ENCODE measurements around the gene CIB4.
A peak's percentile ranks its signal among the peaks of the same experiment; 100 is the strongest.
"Not testable (repeated sequence)": the region's sequence is repeated elsewhere in the genome, so short reads cannot be mapped to it uniquely, and the experiment has no call there.

The CIB4 gene

DNA sequence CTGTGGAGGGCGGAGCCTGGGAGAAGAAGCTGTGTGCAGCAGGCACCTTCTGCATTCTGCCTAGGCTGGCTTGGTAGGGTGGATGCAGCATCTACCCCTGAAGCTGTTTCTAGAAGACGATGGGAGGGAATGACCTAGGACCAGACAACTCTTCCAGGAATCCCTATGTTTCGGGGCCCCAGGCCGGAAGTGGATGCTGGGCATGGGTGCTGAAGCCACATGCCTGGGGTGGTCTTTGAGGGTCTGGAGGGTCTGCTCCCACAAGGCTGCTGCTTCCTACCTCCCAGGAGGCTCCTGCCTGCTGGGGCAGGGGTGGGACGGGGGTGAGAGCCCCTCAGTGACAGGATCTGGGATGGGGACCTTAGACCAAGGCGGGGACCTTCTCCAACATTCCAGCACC lies 61.0 kb downstream of the CIB4 start:
- DNase-seq, result no peak

GRCh38 chr2:26579723-26580040 lies 61.5 kb downstream of the CIB4 start:
- no peak for DNase-seq

DNA sequence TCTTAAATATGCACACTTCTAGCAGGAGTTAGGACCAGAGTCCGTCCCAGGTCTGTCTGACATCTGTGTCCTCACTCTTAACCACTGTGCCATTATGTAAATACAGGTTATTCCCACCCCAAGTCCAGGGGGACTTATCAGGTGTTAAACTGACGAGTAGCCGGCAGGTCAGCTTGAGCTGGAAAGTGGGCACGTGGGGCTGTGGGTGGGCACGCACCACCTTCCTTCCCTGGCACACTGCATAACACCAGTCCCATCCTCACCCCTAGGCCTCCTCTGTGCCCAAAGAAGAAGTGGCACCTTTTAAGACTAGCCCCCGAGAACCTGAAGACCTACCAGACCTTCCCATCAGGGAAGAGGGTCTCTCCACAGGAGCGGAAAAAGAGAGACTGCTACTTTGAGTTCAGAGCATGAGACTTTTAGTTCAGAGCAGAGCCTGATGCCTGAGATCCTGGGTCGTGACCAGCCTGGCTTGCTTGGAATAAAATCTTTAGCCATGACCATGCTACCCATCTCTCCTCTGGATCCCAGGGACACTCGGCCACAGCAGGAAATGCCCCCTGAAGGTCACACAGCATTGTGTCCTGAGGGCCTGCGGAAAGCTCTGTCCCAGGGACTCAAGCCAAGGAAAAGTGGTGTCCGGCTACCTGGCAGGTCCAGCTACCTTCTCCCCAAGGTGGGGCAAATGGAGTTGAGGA lies 62.0 kb downstream of the CIB4 start:
- no peak for DNase-seq

DNA sequence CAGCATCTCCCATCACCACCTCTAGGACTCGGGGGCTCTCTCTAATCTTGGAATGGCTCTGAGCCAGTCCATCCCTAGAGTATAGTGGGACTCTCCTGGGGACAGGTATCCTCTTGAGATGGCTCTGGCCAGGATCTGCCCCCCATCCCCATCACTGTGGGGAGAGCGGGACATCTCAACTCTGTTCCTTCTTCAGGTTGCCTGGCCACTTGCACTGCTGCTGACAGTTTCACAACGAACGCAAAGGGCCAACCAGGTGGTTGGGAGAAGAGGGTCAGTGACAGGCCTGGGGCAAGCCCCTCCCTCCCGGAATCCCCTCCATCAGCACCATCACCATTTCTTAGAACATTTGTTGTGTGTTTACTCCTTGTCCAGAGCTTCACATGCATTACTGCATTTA lies 62.6 kb downstream of the CIB4 start:
- DNase-seq, result no peak

- no peak for DNase-seq
Measured at GRCh38 chr2:26578113-26578458, 63.1 kb downstream of the CIB4 start.

GRCh38 chr2:26577442-26578112 lies 63.6 kb downstream of the CIB4 start:
- DNase-seq, result peak; percentile 90

DNA sequence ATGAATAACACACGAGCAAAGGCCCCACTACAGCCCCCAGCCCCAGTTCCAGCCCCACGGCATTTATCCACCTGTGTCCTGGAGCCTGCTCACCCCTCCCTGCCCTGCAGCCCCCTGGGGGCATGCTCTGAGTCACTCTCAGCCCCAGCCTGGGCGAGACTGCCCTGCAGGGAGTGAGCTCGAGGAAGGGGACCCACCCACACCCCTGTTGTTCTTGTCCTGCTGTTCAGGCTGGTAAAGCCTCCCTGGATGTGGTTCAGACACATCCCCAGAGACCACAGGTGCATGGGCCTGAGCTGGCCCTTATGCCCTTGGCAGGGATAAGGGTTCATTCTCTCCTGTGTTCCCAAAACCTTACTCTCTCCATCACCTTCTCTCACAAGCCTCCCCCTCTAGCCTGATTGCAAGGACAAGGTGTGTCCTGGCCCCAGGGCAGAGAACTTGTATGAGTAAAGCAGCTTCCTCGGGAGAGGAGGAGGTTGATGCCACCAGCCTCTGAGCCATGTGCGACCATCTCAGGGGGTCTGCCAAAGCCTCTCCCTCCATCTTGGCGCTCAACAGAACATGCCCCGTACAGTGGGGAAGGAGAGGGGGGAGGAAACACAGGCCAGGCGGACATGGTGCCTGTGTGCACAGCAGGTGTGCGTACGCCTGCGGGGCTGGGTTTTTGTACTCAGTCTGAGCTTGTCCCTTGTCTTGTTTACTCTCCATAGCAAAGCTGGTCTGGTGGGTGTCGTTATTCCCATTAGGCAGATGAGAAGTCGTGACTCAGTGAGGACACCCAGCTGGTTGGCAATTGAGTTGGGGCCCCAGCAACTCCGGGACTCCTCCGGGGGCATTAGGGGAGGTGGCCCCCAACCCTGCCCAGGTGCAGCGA lies 64.4 kb downstream of the CIB4 start:
- no peak for DNase-seq

DNA sequence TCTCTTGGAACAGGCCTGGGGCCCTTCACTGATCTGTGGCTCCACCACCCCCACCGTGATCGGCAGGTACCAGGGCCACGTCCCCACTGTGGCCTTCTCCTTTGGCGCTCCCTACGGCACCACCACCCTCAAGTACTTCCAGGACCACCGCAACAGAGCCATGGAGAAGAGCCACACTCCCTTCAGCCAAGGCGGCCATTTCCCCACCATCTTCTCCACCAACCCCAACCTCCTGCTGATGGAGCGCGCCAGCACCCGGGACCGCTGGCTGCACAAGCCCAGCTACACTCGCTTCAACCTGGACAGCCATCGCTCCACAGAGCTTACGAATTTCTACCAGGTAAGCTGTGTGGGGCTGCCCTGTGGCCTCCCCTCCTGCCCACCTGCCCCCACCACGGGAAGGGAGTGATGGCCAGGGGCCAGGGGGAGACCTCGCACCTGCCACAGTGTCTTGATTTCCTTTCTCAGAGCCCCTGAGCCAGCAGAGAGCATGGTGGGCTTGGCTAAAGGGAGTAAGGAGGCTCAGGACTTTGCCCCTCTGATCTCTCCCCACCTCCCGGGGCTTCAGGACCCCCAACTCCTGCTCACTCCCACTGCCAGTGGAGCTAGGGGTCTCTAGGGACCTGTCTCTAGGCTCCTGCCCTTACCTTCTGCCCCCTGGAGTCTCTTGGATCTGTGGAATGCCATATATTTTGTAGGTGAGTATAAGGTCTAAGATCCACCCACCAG lies 65.2 kb downstream of the CIB4 start:
- no peak for DNase-seq

DNA sequence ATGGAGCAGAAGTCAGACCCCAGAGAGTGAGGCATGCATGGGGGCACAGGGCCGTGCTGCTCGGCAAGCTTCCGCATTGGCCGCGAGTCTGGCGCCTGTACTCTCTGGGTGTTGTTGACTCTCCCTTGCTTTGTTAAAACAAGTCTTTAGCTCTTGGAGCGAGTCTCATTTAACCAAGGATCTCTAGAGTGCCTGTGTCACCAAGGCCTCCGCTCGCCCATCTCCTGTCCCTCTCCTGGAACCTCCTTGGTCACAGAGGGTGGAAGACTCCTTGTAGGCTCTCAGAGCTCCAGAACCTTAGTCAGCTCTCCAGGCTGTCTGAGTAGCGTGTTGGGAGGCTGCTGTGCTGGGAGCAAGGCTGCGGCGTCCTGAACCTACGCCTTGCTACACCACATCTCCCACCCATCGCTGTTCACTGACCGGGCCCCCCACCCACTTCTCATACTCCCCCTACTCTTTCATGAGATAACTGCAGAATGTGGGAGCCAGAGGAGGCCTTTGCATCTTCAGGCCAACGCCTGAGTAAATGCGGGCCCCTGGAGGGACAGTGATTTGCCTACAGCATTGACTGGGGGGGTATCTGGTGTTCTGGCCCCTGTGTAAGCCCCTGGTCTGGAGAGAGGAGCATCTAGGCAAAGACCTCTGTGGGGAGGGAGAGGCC lies 66.1 kb downstream of the CIB4 start:
- no peak for DNase-seq

DNA sequence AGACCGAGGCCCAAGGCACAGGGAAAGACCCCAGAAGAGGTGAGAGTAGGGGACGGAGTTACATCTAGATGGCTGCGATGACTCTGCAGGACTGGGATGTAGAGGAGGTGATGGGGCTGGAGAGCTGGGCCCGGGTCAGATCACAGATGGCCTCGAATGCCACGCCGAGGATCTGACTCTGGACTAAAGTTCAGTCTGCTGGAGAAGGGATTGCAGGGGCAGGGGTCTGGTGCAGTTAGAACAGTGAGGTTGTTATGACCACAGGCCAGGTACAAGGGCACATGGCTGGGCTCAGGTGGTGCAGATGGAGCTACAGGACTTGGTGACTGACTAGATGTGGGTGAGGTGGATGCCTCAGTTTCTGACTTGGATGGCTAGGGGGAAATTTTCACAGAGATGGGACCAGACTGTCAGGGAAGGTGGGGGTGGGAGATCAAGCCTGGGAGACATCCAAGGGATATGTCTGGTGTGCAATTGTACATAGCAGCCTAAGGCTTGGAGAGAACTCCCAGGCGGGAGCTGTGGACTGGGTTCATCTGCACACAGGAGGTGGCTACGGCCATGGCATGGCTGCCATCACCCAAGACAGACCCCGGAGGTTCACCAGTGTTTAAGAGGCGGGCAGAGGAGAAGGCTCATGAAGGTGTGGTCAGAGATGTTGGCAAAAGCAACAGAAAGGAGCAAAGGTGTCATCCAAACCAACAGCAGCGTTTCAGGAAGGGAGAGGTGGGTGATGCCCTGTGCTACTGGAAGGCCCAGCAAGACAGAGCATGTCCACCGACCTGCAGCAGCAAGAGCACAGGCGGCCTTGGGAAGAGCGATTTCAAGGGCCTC lies 66.9 kb downstream of the CIB4 start:
- DNase-seq, result no peak

- no peak for DNase-seq
Measured at GRCh38 chr2:26573241-26573925, 67.8 kb downstream of the CIB4 start.

GRCh38 chr2:26572591-26572990 lies 68.6 kb downstream of the CIB4 start:
- no peak for DNase-seq

DNA sequence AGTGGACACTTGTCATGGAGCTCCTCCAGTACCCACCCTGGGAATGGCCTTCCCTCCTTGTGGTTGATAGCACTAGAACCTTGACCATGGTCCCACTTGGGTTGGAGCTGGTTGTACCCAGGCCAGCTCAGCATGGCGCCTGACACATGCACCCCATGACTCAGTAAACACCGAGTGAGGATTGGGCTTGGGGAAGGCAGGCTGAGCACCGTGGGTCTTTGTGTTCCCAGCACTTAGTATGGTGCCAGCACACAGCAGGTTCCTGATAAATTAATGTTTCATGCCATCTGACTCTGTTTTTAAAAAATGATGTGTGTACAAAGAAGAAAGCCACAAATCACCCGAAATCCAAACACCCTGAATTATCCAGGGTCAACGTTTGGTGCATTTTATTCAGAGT lies 69.8 kb downstream of the CIB4 start:
- no peak for DNase-seq

- no peak for DNase-seq
Measured at GRCh38 chr2:26570083-26570430, 71.1 kb downstream of the CIB4 start.

- DNase-seq, result no peak
Measured at GRCh38 chr2:26569216-26570082, 71.7 kb downstream of the CIB4 start.

DNA sequence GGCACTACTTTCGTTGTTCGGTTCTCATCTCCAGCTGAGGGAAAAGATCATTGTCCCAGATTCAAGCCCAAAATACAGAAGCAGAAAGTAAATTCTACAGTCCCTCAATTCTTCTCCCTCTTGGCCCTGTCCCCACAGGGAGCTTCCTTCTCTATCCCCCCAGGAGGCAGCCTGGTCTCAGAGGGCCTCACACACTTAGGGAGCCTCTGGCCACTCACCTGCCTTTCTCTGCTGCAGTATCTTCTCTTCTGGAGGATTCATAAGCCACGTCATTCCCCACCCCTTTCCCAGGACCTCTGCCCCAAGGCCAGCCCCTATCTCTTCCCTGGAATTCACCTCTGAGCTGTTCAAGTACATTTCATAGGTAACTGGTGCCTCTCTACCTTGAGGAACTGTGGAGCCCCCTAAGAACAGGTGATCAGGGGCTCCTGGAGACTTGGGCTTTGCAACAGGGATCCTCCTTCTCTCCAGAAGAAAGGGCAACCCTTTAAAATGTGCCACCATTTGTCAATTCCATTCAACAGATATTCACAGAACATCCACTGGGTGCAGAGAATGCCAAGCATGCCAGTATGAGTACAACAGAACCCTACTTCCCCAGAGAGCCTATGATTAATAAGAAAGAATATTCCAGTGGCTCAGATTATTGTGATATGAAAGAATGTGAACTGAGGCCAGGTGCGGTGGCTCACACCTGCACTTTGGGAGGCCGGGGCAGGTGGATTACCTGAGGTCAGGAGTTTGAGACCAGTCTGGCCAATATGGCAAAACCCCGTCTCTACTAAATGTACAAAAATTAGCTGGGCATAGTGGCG lies 72.9 kb downstream of the CIB4 start:
- peak; percentile 2 for DNase-seq

DNA sequence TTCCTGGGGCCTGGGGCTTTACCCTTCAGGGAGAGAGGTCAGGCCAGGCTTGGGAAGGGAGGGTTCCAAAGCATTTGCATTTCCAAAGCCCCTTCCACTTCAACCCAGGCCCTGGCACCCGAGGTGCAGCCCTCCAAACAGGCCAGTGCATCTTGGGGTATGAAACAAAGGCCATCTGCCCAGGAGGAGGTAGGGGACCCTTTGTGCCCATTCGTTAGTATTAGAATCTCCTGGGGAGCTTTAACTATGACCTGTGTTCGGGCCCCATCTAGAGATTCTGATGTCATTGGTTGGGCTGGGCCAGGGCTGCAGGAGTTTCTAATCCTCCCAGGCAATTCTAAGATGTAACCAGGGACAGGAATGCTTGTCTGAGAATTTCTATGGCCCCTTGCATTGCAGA lies 73.6 kb downstream of the CIB4 start:
- no peak for DNase-seq

- DNase-seq, result not testable (repeated sequence)
Measured at GRCh38 chr2:26566731-26567130, 74.4 kb downstream of the CIB4 start.

GRCh38 chr2:26566081-26566375 lies 75.1 kb downstream of the CIB4 start:
- DNase-seq, result no peak
